CD4-positive, alpha-beta T cell treated with Interferon gamma for 1 hour (primary cell): ENCODE results near the gene CD177.
"Not testable (repeated sequence)": the region's sequence is repeated elsewhere in the genome, so short reads cannot be mapped to it uniquely, and the experiment has no call there.

ENCODE experiments used
- DNase-seq: peaks from one replicate; pipeline ENCODE4 v3.0.0-alpha.2; 2020

The CD177 gene

DNA sequence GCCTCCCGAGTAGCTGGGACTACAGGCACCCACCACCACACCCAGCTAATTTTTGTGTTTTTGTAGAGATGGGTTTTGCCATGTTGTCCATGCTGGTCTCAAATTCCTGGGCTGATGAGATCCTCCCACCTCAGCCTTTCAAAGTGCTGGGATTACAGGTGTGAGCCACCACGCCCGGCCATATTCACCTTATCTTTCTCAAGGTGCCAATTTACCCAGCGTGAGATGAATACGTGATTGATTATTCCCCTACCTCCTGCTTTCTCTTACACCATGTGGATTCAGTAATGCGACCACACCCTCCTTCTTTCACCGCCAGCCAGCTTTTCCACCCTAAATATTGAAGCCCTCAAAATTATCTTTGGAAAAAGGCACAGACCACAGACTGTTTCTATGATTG lies 29.8 kb downstream of the CD177 start:
- not testable (repeated sequence) for DNase-seq

DNA sequence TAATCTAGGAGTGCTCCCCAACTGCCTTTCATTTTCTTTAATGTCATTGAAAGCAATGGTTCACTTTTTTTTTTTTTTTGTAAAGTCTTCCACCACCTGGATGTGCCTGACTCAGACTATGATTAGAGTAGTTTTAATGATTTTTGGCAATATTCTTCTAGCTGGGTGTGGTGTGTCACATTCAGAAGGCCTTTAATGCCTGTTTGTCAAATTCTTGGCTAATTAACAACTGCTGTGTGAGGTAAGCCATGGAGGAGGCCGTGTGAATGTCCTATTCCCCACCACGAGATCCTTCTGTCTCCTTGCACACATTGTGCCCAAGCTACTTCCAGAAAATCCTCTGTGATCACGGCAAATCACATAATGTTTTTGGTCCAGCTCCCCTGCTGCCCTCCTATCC lies 30.3 kb downstream of the CD177 start:
- DNase-seq: not testable (repeated sequence)

DNA sequence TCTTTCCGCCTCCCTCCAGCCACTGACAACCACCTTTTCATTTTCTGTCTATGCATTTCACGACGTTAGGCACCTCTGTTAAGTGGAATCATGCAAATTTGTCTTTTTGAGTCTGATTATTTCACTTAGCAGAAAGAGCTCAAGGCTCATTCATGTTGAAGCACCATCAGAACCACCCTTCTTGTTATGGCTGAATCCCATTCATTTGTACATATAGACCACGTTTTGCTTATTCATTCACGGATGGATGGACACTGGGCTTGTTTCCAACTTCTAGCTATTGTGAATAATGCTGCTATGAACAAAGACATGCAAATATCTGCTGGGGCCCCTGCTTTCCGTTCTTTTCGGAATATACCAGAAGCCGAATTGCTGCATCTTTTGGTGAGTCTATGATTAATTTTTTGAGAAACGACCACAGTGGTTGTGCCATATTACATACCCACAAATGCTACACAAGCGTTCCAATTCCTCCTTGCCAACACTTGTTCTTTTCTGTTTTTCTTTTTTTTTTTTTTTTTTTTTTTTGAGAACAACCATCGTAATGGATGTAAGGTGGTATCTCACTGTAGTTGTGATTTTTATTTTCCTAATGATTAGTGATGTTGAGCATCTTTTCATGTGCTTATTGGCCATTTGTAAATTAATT lies 37.5 kb downstream of the CD177 start:
- DNase-seq: not testable (repeated sequence)

DNA sequence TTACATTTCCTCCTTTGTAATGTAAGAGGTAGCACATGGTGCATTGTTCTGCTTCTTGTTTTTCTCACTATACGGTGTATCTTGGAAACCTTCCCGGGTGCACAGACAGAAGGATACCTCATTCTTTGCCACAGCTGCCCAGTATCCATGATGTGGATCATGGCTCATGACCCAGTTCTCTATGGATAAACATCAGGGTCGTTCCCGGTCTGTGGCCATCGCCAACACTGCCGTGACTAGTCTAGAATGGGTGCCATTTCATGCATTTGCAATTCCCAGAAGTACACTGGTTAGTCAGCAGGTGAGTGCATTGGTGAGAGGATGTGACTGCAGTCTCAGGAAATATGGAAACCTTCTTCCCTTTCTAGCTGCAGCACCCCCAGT lies 38.1 kb downstream of the CD177 start:
- DNase-seq: not testable (repeated sequence)

DNA sequence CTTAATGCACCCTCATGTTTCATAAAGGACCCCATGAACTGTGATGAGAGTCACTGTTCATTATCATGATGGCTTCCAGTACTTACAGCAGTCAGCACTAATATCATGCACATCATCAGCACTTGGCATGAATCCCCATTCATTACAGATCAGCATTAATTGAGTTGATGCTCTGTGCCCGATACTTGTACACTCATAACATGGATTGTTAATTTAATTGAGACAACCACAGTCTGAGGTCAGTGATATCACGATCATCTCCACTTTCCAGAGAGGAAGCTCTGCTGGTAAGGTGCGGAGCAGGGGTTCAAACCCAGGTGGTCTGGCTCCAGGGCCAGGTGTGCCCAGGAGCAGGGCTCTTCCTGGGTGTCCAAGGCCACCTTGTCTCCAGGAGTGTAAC lies 40.0 kb downstream of the CD177 start:
- not testable (repeated sequence) for DNase-seq

DNA sequence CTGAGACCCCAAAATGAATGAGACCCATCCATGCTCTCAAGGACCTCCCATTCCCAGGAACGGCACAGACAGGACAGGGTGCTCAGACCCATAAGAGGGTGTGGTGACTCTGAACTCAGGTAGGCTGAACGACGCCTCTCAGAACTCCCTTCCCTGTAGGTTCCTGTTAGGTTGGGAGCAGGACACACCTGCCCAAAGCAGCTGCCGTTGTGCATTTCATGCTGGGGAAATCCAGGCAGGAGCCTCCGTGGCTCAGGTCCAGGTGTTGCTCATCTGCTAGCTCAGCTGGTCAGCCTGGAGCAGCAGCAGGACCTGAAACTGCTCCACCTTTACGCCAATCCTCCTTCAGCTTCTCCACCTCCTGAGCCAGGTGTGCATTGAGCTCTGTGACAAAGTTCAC lies 42.1 kb downstream of the CD177 start:
- no peak for DNase-seq

DNA sequence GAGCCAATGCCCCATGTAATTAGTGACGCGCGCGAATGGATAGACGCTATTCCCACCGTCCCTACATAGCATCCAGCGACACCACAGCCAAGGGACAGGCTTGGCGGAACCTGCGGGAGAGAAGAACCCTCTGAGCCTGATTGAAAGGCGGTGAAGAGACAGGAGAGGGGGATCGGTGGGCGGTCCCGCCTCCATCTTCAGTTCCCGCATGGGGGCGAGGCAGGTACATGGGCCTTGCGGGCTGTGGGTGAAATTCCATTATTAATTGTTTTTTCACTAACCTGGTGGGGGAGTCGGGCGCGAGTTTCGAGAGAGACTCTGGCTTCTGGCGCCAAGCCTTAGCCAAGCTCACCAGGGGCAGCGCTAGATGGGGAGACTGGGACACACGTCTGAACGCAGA lies 52.8 kb downstream of the CD177 start:
- DNase-seq: no peak

DNA sequence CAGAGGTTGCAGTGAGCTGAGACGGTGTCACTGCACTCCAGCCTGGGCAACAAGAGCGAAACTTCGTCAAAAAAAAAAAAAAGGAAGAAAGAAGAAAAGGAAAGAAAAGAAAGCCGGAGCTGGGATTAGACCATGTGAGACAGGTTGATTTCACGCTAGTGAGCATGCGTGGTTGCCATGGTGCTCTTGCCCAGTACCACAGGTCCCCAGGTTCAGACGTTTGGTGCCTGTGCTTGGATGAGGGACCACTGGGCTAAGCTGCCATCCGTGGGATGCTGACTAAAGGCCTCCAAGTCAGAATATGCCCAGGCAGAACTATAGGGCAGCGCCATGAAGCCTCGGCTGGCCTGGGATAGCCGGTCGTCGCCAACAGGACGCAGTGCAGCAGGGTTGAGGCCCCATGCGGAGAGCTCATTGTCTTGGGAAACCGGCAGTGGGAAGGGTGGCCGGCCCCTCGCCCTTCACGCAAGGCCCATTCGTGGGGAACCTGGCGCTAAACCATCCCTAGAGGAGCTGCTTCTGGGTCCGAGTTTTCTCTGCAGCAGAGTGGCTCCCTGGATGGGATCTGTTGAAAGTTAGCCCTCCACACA lies 54.0 kb downstream of the CD177 start:
- DNase-seq: no peak

DNA sequence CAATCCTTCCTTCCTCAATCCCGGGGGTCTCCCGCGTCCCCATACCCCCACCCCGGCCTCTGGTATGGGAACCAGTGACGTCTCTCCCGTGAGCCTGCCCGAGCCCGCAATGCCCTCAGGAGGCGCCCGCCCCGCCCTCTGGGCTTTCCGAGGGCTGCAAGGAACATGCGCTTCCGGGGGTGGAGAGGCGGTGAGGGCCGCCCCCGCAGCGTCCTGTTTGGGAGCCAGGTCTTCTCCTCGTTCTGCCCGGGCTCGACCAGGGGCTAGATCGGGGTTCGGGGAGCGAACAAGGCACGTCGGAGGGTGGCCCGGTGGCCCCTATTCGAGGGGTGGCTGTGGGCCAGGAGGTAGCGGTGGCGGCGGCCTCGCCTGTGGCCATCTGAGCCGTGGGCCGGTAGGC lies 54.6 kb downstream of the CD177 start:
- DNase-seq: no peak

DNA sequence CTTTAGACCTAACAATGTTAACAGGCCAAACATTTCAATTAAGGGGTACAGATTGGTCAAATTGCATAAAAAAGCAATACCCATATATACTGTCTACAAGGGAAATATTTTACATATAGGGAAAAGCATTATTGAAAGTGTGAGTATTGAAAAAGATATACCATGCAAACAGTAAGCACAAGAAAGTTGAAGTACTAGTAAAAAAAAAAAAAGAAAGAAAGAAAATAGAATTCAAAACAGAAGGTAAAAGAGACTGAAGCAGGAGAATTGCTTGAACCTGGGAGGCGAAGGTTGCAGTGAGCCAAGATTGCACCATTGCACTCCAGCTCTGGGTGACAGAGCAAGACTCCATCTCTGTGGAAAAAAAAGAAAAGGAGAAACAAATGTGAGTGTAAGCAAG lies 55.9 kb downstream of the CD177 start:
- no peak for DNase-seq

DNA sequence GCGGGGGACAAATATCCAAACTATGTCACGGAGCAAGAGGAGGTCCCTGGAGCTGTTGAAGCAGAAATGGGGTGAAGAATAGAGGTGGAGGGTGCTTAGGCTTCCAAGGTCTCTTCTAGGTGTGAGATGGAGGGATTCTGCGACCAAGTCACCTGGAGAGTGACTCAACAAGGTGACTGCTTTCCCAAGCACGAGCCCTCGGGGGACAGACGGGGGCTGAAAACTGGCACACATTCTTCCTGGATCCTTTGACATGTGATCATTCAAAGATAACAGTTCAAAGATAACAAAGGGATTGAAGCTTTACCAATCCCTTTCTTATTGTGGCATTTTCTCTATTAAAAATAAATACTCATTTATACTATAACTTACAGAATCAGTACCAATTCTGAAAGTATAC lies 59.0 kb downstream of the CD177 start:
- no peak for DNase-seq
